WTC11 (cell line): ENCODE results near the gene CD200R1. TPM values are rescaled to one million over a fixed set of nuclear protein-coding genes. Genes with fewer than 3 reads are reported as not detected.

Experiments used
- ATAC-seq: fragments of 200-7000 bp; cut with Tn5 transposase; 2 replicates; pipeline ENCODE4 v1.10.0; 2021; ENCODE audit warnings: mild to moderate bottlenecking, moderate library complexity
- CTCF ChIA-PET: fragments of 300-600 bp; sonication (Branson Sonifier 250); formaldehyde crosslinking; loops from one replicate; lab custom pipeline; 2021; ENCODE audit warnings: antibody characterized with exemption; lab: Charles Lee
- POLR2A ChIA-PET: fragments of 350-600 bp; sonication (Branson Sonifier 250); formaldehyde crosslinking; loops from one replicate; lab custom pipeline; 2021; ENCODE audit warnings: antibody characterized with exemption; lab: Charles Lee
- DNase-seq: peaks from one replicate; pipeline ENCODE4 v3.0.0; 2021; ENCODE audit warnings: low spot score
- H3K27ac Mint-ChIP-seq: 2 replicates; pipeline ENCODE4 v1.8.0; 2021; ENCODE audit warnings: mixed read lengths
- H3K27me3 Mint-ChIP-seq: 2 replicates; pipeline ENCODE4 v1.8.0; 2021; ENCODE audit warnings: low read depth, mild to moderate bottlenecking, moderate library complexity, mixed read lengths
- H3K36me3 Mint-ChIP-seq: 2 replicates; pipeline ENCODE4 v1.8.0; 2021; ENCODE audit warnings: mixed read lengths
- H3K4me1 Mint-ChIP-seq: 2 replicates; pipeline ENCODE4 v1.8.0; 2022; ENCODE audit warnings: mixed read lengths
- H3K4me3 Mint-ChIP-seq: 2 replicates; pipeline ENCODE4 v1.8.0; 2021; ENCODE audit warnings: mild to moderate bottlenecking, moderate library complexity, mixed read lengths
- H3K9me3 Mint-ChIP-seq: 2 replicates; pipeline ENCODE4 v1.8.0; 2021; ENCODE audit warnings: mixed read lengths
- ATF6 ChIP-seq: sonication (generic); formaldehyde crosslinking; IDR thresholded peaks from 2 replicates; pipeline ENCODE4 v1.8.1; 2023; ENCODE audit warnings: mild to moderate bottlenecking, missing genetic modification reagents
- EMX1 ChIP-seq: fragments of 250-450 bp; sonication (Bioruptor Pico); IDR thresholded peaks from 2 replicates; pipeline ENCODE4 v1.8.0; 2021; ENCODE audit warnings: mild to moderate bottlenecking
- GRHL2 ChIP-seq: fragments of 250-450 bp; sonication (Bioruptor Pico); IDR thresholded peaks from 2 replicates; pipeline ENCODE4 v1.8.0; 2022; ENCODE audit warnings: mild to moderate bottlenecking, moderate library complexity; ENCODE audit not compliant: insufficient replicate concordance, severe bottlenecking
- GTF2I ChIP-seq: fragments of 250-450 bp; sonication (Bioruptor Pico); conservative IDR thresholded peaks from 2 replicates; pipeline ENCODE4 v1.4.0; 2021; ENCODE audit warnings: mild to moderate bottlenecking
- JUN ChIP-seq: sonication (generic); formaldehyde crosslinking; IDR thresholded peaks from 2 replicates; pipeline ENCODE4 v1.8.0; 2023; ENCODE audit warnings: mild to moderate bottlenecking, missing genetic modification reagents
- KAT7 ChIP-seq: sonication (generic); formaldehyde crosslinking; IDR thresholded peaks from 2 replicates; pipeline ENCODE4 v1.8.1; 2023; ENCODE audit warnings: missing genetic modification reagents, mild to moderate bottlenecking, borderline replicate concordance
- NFYB ChIP-seq: sonication (generic); formaldehyde crosslinking; conservative IDR thresholded peaks from 2 replicates; pipeline ENCODE4 v1.8.0; 2022; ENCODE audit warnings: low read depth, missing genetic modification reagents
- NR1H2 ChIP-seq: sonication (generic); formaldehyde crosslinking; IDR thresholded peaks from 2 replicates; pipeline ENCODE4 v1.9.0; 2021; ENCODE audit warnings: mild to moderate bottlenecking, moderate library complexity, missing genetic modification reagents
- NR2C2 ChIP-seq: sonication (generic); formaldehyde crosslinking; IDR thresholded peaks from 2 replicates; pipeline ENCODE4 v1.8.0; 2022; ENCODE audit warnings: mild to moderate bottlenecking, missing genetic modification reagents
- NR3C1 ChIP-seq: sonication (generic); formaldehyde crosslinking; conservative IDR thresholded peaks from 2 replicates; pipeline ENCODE4 v1.8.1; 2023; ENCODE audit warnings: low read depth, mild to moderate bottlenecking, missing genetic modification reagents
- PRRX2 ChIP-seq: fragments of 250-450 bp; sonication (Bioruptor Pico); IDR thresholded peaks from 2 replicates; pipeline ENCODE4 v1.8.0; 2021; ENCODE audit warnings: mild to moderate bottlenecking
- TEAD4 ChIP-seq: sonication (generic); formaldehyde crosslinking; IDR thresholded peaks from 2 replicates; pipeline ENCODE4 v1.8.0; 2022; ENCODE audit warnings: mild to moderate bottlenecking, missing genetic modification reagents
- ZNF121 ChIP-seq: sonication (generic); formaldehyde crosslinking; IDR thresholded peaks from 2 replicates; pipeline ENCODE4 v1.8.0; 2023; ENCODE audit warnings: missing genetic modification reagents
- ZNF317 ChIP-seq: sonication (generic); formaldehyde crosslinking; IDR thresholded peaks from 2 replicates; pipeline ENCODE4 v1.8.1; 2023; ENCODE audit warnings: low read depth, mild to moderate bottlenecking, moderate library complexity, missing genetic modification reagents, borderline replicate concordance
- ZNF425 ChIP-seq: fragments of 250-450 bp; sonication (Bioruptor Pico); conservative IDR thresholded peaks from 2 replicates; pipeline ENCODE4 v1.9.0; 2021; ENCODE audit warnings: mild to moderate bottlenecking
- ZNF671 ChIP-seq: fragments of 250-450 bp; sonication (Bioruptor Pico); IDR thresholded peaks from 2 replicates; pipeline ENCODE4 v1.8.0; 2021; ENCODE audit warnings: mild to moderate bottlenecking
- total RNA-seq: library from RNA; stranded (reverse); gene quantifications from 3 replicates; pipeline ENCODE4 v1.2.3, GENCODE V29; 2021
- TF ChIP-seq, protein P1 (sequence below): sonication (generic); formaldehyde crosslinking; IDR thresholded peaks from 2 replicates; pipeline ENCODE4 v1.8.1; 2023; ENCODE audit warnings: mild to moderate bottlenecking, missing genetic modification reagents, moderate library complexity
- TF ChIP-seq, protein P2 (sequence below): sonication (generic); formaldehyde crosslinking; IDR thresholded peaks from 2 replicates; pipeline ENCODE4 v1.8.1; 2023; ENCODE audit warnings: mild to moderate bottlenecking, missing genetic modification reagents
- TF ChIP-seq, protein P3 (sequence below): sonication (generic); formaldehyde crosslinking; conservative IDR thresholded peaks from 2 replicates; pipeline ENCODE4 v1.8.1; 2023; ENCODE audit warnings: mild to moderate bottlenecking, low read depth, missing genetic modification reagents, moderate library complexity
- TF ChIP-seq, protein P4 (sequence below): sonication (generic); formaldehyde crosslinking; IDR thresholded peaks from 2 replicates; pipeline ENCODE4 v1.8.1; 2022; ENCODE audit warnings: missing genetic modification reagents, borderline replicate concordance

CD200R1 gene
- total RNA-seq, 1 experiment from 2014 or later: not detected

DNA sequence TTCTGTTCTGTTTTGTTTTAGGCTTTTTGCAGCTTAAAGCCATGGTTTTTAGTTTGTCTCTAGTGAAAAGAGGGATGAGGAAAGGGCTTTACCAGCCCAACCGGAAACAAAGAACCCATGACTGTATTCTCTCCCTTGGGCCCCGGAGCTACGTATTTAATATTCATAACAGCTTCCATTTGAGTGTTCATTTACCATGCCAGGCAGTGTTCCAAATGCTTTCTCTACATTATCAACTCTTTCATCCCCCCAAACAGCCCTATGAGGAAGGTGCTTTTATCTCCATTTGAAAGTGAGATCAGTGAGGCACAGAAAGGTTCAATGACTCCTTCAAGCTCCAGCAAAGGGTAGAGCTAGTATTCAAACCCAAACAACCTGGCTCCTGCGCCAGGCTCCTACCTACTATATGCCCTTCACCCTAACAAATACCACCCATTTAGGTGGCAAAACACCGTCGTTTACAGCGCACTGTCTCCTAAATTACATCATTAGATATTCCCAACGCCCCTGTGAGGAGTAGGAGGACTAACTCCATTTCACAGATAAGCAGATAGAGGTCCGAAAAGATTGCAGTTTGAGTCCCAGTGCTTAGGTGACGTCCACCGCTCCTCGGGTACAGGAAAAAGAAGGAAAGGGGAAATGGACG is 43.8 kb upstream of the CD200R1 start (continued):
- TF ChIP-seq EMX1: no peak
- TF ChIP-seq TEAD4: no peak
- TF ChIP-seq ZNF671: no peak
- TF ChIP-seq NFYB (CRISPR knock-in tag): no peak

DNA sequence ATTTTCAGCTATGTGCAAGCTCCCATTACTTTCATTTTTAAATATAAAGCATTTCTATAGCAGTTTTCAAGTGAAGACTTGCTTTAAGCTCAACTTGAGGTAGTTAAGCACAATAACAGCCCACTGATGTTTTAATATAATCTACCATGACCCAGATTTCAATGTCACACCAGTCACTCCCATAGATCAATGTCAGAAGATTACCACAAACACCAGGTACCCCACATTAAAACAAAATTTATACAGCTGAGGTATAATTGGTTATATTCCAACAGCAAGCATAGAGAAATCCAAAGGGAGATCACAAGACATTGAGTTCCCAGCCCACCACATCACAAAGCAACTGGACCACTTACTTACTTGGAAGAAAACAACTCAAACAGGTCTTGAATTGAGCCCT is 38.7 kb upstream of the CD200R1 start:
- ATAC-seq: no peak
- CTCF ChIA-PET: interaction anchor here (1.4 kb wide), 1 partner anchor 279 kb away, joined by 3 read pairs; no protein-coding TSS in a partner anchor
- peaks cover 9% of the 10 kb centered on the region for H3K4me1 Mint-ChIP-seq
- no peak for DNase-seq
- H3K9me3 Mint-ChIP-seq: no peaks in the 10 kb centered on the region
- peaks cover 62% of the 10 kb centered on the region for H3K36me3 Mint-ChIP-seq
- H3K27me3 Mint-ChIP-seq: no peaks in the 10 kb centered on the region
- TF ChIP-seq ZNF671: no peak
- TF ChIP-seq GTF2I (CRISPR knock-in tag): no peak
- TF ChIP-seq KAT7 (CRISPR knock-in tag): no peak
- TF ChIP-seq ATF6 (CRISPR knock-in tag): no peak
- TF ChIP-seq NR1H2: no peak
- no peak for TF ChIP-seq JUN (CRISPR knock-in tag)
- TF ChIP-seq PRRX2: no peak
- no peak for TF ChIP-seq NR2C2 (CRISPR knock-in tag)
- TF ChIP-seq, protein P1, sequence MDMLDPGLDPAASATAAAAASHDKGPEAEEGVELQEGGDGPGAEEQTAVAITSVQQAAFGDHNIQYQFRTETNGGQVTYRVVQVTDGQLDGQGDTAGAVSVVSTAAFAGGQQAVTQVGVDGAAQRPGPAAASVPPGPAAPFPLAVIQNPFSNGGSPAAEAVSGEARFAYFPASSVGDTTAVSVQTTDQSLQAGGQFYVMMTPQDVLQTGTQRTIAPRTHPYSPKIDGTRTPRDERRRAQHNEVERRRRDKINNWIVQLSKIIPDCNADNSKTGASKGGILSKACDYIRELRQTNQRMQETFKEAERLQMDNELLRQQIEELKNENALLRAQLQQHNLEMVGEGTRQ (CRISPR knock-in tag): no peak
- no peak for TF ChIP-seq GRHL2
- TF ChIP-seq, protein P2, sequence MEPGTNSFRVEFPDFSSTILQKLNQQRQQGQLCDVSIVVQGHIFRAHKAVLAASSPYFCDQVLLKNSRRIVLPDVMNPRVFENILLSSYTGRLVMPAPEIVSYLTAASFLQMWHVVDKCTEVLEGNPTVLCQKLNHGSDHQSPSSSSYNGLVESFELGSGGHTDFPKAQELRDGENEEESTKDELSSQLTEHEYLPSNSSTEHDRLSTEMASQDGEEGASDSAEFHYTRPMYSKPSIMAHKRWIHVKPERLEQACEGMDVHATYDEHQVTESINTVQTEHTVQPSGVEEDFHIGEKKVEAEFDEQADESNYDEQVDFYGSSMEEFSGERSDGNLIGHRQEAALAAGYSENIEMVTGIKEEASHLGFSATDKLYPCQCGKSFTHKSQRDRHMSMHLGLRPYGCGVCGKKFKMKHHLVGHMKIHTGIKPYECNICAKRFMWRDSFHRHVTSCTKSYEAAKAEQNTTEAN (CRISPR knock-in tag): no peak
- no peak for TF ChIP-seq ZNF121 (CRISPR knock-in tag)
- TF ChIP-seq NR3C1: no peak
- no peak for TF ChIP-seq ZNF425 (CRISPR knock-in tag)
- no peak for TF ChIP-seq ZNF317 (CRISPR knock-in tag)
- no peak overlapping the region for H3K4me3 Mint-ChIP-seq
- POLR2A ChIA-PET: no interaction called here
- no peak overlapping the region for H3K27ac Mint-ChIP-seq

DNA sequence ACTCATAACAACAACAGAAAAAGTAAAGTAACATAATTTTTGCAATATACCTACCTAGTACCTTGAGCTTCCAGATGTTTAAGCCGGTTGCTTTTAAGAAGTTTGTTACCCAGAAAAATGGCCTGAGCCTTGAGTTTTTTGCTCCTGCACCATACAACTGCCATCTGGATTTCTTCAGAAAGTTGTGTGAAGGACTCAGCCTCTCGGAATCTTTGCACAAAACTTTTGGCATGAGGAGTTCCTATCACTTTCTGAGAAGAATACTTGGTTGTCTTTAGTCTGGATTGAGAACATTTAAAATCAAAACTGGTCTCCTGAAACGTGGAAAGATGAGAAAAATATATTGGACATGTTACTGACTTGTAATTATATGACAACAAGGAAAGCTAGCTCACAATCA is 33.2 kb upstream of the CD200R1 start:
- Mint-ChIP-seq H3K27ac (no peak overlapping the region), H3K36me3 (peaks cover 75% of the 10 kb centered on the region), H3K9me3 (no peaks in the 10 kb centered on the region), H3K4me1 (no peaks in the 10 kb centered on the region), H3K27me3 (no peaks in the 10 kb centered on the region), H3K4me3 (no peak overlapping the region)
- DNase-seq: no peak
- POLR2A ChIA-PET: no interaction called here
- CTCF ChIA-PET: interaction anchor here (1.1 to 1.3 kb wide), 2 partner anchors 29 to 273 kb away, joined by 3 to 4 read pairs; no protein-coding TSS in a partner anchor
- no peak for ATAC-seq
- TF ChIP-seq, protein P2 (CRISPR knock-in tag): no peak
- TF ChIP-seq, protein P3, sequence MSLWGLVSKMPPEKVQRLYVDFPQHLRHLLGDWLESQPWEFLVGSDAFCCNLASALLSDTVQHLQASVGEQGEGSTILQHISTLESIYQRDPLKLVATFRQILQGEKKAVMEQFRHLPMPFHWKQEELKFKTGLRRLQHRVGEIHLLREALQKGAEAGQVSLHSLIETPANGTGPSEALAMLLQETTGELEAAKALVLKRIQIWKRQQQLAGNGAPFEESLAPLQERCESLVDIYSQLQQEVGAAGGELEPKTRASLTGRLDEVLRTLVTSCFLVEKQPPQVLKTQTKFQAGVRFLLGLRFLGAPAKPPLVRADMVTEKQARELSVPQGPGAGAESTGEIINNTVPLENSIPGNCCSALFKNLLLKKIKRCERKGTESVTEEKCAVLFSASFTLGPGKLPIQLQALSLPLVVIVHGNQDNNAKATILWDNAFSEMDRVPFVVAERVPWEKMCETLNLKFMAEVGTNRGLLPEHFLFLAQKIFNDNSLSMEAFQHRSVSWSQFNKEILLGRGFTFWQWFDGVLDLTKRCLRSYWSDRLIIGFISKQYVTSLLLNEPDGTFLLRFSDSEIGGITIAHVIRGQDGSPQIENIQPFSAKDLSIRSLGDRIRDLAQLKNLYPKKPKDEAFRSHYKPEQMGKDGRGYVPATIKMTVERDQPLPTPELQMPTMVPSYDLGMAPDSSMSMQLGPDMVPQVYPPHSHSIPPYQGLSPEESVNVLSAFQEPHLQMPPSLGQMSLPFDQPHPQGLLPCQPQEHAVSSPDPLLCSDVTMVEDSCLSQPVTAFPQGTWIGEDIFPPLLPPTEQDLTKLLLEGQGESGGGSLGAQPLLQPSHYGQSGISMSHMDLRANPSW (CRISPR knock-in tag): no peak
- TF ChIP-seq, protein P4, sequence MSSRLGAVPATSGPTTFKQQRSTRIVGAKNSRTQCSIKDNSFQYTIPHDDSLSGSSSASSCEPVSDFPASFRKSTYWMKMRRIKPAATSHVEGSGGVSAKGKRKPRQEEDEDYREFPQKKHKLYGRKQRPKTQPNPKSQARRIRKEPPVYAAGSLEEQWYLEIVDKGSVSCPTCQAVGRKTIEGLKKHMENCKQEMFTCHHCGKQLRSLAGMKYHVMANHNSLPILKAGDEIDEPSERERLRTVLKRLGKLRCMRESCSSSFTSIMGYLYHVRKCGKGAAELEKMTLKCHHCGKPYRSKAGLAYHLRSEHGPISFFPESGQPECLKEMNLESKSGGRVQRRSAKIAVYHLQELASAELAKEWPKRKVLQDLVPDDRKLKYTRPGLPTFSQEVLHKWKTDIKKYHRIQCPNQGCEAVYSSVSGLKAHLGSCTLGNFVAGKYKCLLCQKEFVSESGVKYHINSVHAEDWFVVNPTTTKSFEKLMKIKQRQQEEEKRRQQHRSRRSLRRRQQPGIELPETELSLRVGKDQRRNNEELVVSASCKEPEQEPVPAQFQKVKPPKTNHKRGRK (CRISPR knock-in tag): no peak
- no peak for TF ChIP-seq KAT7 (CRISPR knock-in tag)
